Epidermal melanocyte (primary cell): ENCODE data around the gene FOXM1.

Experiments used
- DNase-seq: peaks from one replicate; pipeline ENCODE4 v3.0.0; 2011; ENCODE audit warnings: low spot score; ENCODE audit not compliant: insufficient read length

FOXM1 gene

GRCh38 chr12:2811801-2812200, 65.2 kb downstream of the FOXM1 start:
- no peak for DNase-seq
